Measurements from ENCODE around the gene NAA35. TPM values are rescaled to one million over a fixed set of nuclear protein-coding genes. Genes with fewer than 3 reads are reported as not detected.

NAA35 gene
- total RNA-seq, 1 donor from 2014 or later, result 20.1 TPM

DNA sequence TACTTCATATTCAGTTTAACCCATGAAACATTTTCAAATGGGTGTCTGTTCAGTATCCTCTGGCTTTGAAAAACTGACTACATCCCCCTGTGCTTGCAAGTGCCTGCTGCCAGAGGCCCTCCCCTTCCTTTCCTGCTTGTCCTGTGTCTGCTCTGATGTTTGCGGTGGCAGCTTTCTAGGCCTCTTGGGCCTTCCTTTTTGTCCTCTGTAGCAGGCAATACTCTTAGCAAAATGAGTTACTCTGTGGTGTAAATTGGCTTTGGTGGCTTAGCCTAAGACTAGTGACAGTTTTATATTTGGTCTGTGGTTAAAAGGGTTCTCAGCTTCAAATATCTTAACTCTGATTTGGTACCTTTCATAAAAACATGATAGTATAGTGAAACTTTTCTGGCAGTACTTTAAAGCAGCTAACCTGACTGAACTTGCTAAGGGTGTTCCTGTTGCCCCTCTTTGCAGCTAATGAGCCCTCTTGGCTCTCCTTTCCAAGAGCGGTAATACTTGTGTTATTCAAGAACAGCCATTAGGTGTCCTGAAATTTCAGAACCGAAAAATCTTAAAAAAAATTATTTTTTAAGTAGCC lies 81.8 kb downstream of the NAA35 start:
- intact Hi-C loops (cut with DNase I), result no loop called here
- H3K27me3 ChIP-seq, result no peaks in the 10 kb centered on the region
- H3K27ac ChIP-seq, result no peak overlapping the region
- peaks cover 0 to 51% of the 10 kb centered on the region in 2 donors for H3K36me3 ChIP-seq
- no peak overlapping the region for H3K4me3 ChIP-seq
- no peak for DNase-seq (ENCODE audit: extremely low spot score in 2 of 2)
- no peaks in the 10 kb centered on the region for H3K4me1 ChIP-seq
- no peak for TF ChIP-seq CTCF (IDR thresholded peaks at IDR 0.05)
- no peak for TF ChIP-seq POLR2AphosphoS5 (IDR thresholded peaks at IDR 0.05; ENCODE audit: insufficient read depth in 1 of 2, low read depth in 1 of 2)
- TF ChIP-seq POLR2A (IDR thresholded peaks at IDR 0.05), result no peak
- H3K9me3 ChIP-seq, result no peaks in the 10 kb centered on the region

DNA sequence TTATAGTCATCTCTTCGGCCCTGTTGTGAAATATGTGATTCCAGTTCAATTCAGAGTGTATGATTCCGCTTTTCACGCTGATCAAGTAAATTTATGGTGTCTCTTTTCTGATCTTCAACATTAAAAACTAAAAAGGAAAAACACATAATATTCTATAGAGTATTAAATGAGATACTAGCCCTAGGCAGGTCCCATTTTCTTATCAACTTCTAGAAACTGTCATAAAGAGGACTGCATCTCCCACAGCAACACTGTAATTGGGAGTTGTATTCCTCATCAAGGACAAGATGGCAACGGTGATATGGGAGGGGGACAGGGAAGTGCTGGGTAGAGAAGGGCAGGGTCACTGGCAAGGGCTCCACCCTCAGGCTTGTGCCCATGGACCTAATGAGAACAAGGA lies 86.8 kb downstream of the NAA35 start:
- DNase-seq (ENCODE audit: extremely low spot score in 2 of 2), result no peak
- TF ChIP-seq CTCF (IDR thresholded peaks at IDR 0.05), result no peak
- TF ChIP-seq POLR2AphosphoS5 (IDR thresholded peaks at IDR 0.05; ENCODE audit: insufficient read depth in 1 of 2, low read depth in 1 of 2), result no peak
- no peak for TF ChIP-seq POLR2A (IDR thresholded peaks at IDR 0.05)
- Histone ChIP-seq H3K27me3 (no peaks in the 10 kb centered on the region), H3K4me1 (no peaks in the 10 kb centered on the region), H3K36me3 (peaks cover 0 to 27% of the 10 kb centered on the region in 2 donors), H3K9me3 (no peaks in the 10 kb centered on the region), H3K4me3 (no peak overlapping the region), H3K27ac (no peak overlapping the region)
- intact Hi-C loops (cut with DNase I), result no loop called here

GRCh38 chr9:86034863-86035734 lies 94.2 kb downstream of the NAA35 start:
- no peaks in the 10 kb centered on the region for H3K36me3 ChIP-seq
- H3K9me3 ChIP-seq, result no peaks in the 10 kb centered on the region
- TF ChIP-seq POLR2AphosphoS5 (IDR thresholded peaks at IDR 0.05; ENCODE audit: insufficient read depth in 1 of 2, low read depth in 1 of 2) (no peak), CTCF (IDR thresholded peaks at IDR 0.05) (no peak), POLR2A (IDR thresholded peaks at IDR 0.05) (no peak)
- no peaks in the 10 kb centered on the region for H3K4me1 ChIP-seq
- no peak overlapping the region for H3K27ac ChIP-seq
- no peaks in the 10 kb centered on the region for H3K27me3 ChIP-seq
- no peak overlapping the region for H3K4me3 ChIP-seq
- no peak for DNase-seq (ENCODE audit: extremely low spot score in 2 of 2)
- intact Hi-C loops (cut with DNase I), result no loop called here

DNA sequence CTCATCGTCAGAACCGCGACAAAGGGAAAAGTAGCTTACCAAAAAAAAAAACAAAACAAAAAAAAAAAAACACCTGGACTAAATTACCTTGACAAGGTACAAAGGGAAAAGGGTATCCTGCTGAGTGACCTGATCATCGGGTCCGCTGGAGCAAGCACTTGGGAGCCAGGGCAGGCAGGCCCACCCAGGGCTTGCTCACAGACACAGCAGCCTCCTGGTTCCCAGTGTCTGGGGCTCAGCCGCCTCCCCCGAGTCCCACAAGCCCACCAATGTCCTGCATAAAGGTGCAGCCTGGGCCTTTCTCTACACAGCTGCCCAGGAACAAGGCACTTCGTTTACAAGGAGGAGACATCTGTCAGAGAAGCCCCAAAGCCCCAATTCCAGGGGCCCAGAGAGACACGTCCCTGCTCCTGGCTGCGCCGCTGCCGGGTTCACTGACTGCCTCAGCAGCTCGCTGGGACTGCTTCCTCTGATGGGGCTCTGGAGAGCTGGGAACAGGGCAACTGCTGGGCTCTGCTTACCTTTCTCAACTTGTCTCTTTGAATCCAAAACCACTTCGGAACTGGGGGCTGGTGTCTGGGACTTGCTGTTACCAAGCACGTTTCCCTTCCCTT lies 95.0 kb downstream of the NAA35 start:
- no peaks in the 10 kb centered on the region for H3K9me3 ChIP-seq
- no peak overlapping the region for H3K4me3 ChIP-seq
- H3K27me3 ChIP-seq, result no peaks in the 10 kb centered on the region
- no peak for DNase-seq (ENCODE audit: extremely low spot score in 2 of 2)
- H3K4me1 ChIP-seq, result no peaks in the 10 kb centered on the region
- no peak overlapping the region for H3K27ac ChIP-seq
- no peak for TF ChIP-seq POLR2AphosphoS5 (IDR thresholded peaks at IDR 0.05; ENCODE audit: insufficient read depth in 1 of 2, low read depth in 1 of 2)
- TF ChIP-seq POLR2A (IDR thresholded peaks at IDR 0.05), result no peak
- no peak for TF ChIP-seq CTCF (IDR thresholded peaks at IDR 0.05)
- intact Hi-C loops (cut with DNase I), result no loop called here
- H3K36me3 ChIP-seq, result no peaks in the 10 kb centered on the region

Measured in vagina (tissue), 2 donors.